AG09309 (cell line): ENCODE results near the gene NPPB.

Source experiments
- DNase-seq: peaks from one replicate; pipeline ENCODE4 v3.0.0-alpha.2; 2010; ENCODE audit warnings: low read depth
- H3K4me3 ChIP-seq: 2 replicates; pipeline ENCODE4 v1.5.1; 2011; ENCODE audit warnings: mild to moderate bottlenecking, low read depth, low read length, moderate library complexity; ENCODE audit not compliant: control insufficient read depth
- CTCF ChIP-seq: IDR thresholded peaks from 2 replicates; pipeline ENCODE4 v1.5.1; 2011; ENCODE audit warnings: mild to moderate bottlenecking, low read depth, low read length, inconsistent platforms; ENCODE audit not compliant: insufficient read depth, control insufficient read depth; ENCODE audit errors: missing control alignments

The NPPB gene

DNA sequence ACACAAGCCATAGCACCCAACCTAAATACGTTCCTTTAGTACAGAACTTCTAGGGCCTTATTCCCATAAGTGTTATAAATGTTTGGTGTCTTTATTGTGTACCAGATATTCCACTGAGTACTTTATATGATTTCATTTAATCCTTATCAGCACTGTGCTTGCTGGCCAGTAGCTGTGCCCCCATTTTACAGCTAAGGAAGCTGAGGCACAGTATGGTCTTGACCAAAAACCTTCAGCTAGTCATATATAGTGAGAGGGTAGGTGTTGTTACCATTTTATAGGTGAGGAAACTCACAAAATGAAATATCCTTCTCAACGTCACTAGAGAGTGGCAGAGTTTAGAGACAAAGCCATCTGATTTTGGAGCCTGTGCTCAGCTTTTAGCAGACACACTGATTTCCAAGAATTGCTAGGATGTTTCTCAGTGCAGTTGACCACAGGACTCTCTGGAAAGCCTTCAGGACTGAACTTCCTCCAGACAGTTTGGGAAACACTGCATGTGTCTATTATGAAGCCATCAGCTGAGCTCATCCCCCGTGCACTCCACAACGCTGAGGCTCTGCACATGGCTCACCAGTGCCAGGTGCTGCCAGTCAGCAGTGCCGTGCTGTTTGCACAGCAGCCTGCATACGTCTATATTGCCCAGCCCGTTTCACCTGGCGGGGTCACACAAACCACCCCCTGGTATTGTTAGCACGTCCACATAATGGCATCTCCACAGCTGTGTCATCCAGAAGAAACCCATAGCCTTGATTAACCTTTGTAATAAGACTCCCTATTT is 26.6 kb downstream of the NPPB start:
- H3K4me3 ChIP-seq, result no peak overlapping the region
- no peak for DNase-seq

GRCh38 chr1:11828511-11828910 is 30.2 kb downstream of the NPPB start:
- no peak for DNase-seq
- TF ChIP-seq CTCF, result no peak
- H3K4me3 ChIP-seq, result no peak overlapping the region

More for the DNA sequence above, 26.6 kb downstream of the NPPB start:
- TF ChIP-seq CTCF, result no peak

- H3K4me3 ChIP-seq, result no peak overlapping the region
- no peak for DNase-seq
- TF ChIP-seq CTCF, result no peak
These were observed 31.8 kb downstream of the NPPB start for GRCh38 chr1:11826946-11827345.

DNA sequence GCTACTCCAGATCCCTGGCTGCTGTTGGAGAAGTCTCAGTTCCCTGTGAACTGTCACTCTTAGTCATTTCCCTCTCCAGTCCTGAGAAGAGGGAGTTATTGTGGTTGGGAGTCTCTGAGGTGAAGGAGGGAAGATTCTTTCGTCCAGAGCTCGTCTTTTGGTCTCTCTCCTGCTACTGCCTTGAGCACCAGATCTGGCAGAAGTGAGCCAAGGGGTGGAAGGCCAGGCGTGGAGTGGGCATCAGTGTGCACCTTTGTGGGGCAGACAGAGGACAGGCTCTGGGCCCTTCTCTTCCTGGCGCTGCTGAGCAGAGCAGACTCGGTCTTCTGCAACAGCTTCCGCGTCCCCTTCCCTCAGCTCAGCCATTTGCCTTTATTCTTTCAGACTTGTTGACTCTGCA is 33.6 kb downstream of the NPPB start:
- no peak for TF ChIP-seq CTCF
- no peak overlapping the region for H3K4me3 ChIP-seq
- no peak for DNase-seq

- DNase-seq, result no peak
- no peak overlapping the region for H3K4me3 ChIP-seq
- no peak for TF ChIP-seq CTCF
These were observed 35.2 kb downstream of the NPPB start for GRCh38 chr1:11823366-11824137.

DNA sequence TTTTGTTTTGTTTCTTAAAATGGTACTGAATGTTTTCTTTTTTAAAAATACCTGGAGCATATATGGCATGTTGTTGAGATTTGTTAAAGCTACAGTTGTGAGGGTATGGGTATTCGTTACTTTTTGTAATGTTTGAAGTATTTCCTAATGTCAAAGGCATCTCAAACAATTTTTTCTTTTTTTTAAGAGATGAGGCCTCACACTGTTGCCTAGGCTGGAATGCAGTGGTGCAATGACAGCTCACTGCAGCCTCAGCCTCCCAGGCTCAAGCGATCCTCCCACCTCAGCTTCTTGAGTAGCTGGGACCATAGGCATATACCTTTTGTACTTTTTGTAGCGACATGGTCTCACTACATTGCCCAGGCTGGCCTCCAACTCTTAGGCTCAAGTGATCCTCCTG is 36.7 kb downstream of the NPPB start:
- no peak for TF ChIP-seq CTCF
- H3K4me3 ChIP-seq, result no peak overlapping the region
- no peak for DNase-seq

DNA sequence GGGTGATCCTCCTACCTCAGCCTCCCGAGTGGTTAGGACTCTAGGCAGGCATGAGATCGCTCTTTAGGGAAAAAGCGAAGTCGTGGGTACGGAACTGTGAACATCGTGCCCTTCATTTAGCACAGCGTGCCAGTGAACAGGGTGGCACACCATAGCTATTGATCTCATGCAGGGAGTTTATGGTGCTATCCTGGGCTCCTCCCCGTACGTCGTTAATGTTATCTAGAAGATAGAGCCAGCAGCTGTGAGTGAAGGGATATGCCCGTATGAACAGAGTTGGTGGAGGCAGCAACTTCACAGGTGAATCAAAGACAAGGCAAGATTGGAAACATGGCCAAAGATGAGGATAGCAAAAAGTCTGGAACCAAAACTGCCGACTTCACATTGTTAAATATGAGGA is 41.6 kb downstream of the NPPB start:
- TF ChIP-seq CTCF, result no peak
- no peak overlapping the region for H3K4me3 ChIP-seq

More for the DNA sequence above, 41.6 kb downstream of the NPPB start:
- DNase-seq, result no peak
